ENCODE results near the gene ZGPAT. TPM values are rescaled to one million over a fixed set of nuclear protein-coding genes. Genes with fewer than 3 reads are reported as not detected.

The ZGPAT gene
- total and polyA plus RNA-seq, 2 of the 8 experiments (the other 6 are each of a cell fraction or from before 2014, with no cell fraction given): 14.5 to 21.4 TPM

DNA sequence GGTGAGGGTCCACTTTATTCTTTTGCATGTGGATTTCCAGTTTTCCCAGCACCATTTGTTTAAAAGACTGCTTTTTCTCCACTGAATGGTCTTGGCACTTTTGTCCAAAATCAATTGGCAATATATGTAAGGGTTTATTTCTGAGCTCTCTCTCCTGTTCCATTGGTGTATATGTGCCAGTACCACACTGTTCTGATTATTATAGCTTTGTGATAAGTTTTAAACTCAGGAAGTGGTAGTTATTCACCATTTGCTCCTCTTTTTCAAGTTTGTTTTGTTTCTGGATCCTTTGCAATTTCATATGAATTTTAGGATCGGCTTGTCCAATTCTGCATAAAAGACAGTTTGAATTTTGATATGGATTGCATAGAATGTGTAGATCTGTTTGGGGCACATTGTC, 4.4 kb downstream of the ZGPAT start (continued):
- TF ChIP-seq, protein P1, sequence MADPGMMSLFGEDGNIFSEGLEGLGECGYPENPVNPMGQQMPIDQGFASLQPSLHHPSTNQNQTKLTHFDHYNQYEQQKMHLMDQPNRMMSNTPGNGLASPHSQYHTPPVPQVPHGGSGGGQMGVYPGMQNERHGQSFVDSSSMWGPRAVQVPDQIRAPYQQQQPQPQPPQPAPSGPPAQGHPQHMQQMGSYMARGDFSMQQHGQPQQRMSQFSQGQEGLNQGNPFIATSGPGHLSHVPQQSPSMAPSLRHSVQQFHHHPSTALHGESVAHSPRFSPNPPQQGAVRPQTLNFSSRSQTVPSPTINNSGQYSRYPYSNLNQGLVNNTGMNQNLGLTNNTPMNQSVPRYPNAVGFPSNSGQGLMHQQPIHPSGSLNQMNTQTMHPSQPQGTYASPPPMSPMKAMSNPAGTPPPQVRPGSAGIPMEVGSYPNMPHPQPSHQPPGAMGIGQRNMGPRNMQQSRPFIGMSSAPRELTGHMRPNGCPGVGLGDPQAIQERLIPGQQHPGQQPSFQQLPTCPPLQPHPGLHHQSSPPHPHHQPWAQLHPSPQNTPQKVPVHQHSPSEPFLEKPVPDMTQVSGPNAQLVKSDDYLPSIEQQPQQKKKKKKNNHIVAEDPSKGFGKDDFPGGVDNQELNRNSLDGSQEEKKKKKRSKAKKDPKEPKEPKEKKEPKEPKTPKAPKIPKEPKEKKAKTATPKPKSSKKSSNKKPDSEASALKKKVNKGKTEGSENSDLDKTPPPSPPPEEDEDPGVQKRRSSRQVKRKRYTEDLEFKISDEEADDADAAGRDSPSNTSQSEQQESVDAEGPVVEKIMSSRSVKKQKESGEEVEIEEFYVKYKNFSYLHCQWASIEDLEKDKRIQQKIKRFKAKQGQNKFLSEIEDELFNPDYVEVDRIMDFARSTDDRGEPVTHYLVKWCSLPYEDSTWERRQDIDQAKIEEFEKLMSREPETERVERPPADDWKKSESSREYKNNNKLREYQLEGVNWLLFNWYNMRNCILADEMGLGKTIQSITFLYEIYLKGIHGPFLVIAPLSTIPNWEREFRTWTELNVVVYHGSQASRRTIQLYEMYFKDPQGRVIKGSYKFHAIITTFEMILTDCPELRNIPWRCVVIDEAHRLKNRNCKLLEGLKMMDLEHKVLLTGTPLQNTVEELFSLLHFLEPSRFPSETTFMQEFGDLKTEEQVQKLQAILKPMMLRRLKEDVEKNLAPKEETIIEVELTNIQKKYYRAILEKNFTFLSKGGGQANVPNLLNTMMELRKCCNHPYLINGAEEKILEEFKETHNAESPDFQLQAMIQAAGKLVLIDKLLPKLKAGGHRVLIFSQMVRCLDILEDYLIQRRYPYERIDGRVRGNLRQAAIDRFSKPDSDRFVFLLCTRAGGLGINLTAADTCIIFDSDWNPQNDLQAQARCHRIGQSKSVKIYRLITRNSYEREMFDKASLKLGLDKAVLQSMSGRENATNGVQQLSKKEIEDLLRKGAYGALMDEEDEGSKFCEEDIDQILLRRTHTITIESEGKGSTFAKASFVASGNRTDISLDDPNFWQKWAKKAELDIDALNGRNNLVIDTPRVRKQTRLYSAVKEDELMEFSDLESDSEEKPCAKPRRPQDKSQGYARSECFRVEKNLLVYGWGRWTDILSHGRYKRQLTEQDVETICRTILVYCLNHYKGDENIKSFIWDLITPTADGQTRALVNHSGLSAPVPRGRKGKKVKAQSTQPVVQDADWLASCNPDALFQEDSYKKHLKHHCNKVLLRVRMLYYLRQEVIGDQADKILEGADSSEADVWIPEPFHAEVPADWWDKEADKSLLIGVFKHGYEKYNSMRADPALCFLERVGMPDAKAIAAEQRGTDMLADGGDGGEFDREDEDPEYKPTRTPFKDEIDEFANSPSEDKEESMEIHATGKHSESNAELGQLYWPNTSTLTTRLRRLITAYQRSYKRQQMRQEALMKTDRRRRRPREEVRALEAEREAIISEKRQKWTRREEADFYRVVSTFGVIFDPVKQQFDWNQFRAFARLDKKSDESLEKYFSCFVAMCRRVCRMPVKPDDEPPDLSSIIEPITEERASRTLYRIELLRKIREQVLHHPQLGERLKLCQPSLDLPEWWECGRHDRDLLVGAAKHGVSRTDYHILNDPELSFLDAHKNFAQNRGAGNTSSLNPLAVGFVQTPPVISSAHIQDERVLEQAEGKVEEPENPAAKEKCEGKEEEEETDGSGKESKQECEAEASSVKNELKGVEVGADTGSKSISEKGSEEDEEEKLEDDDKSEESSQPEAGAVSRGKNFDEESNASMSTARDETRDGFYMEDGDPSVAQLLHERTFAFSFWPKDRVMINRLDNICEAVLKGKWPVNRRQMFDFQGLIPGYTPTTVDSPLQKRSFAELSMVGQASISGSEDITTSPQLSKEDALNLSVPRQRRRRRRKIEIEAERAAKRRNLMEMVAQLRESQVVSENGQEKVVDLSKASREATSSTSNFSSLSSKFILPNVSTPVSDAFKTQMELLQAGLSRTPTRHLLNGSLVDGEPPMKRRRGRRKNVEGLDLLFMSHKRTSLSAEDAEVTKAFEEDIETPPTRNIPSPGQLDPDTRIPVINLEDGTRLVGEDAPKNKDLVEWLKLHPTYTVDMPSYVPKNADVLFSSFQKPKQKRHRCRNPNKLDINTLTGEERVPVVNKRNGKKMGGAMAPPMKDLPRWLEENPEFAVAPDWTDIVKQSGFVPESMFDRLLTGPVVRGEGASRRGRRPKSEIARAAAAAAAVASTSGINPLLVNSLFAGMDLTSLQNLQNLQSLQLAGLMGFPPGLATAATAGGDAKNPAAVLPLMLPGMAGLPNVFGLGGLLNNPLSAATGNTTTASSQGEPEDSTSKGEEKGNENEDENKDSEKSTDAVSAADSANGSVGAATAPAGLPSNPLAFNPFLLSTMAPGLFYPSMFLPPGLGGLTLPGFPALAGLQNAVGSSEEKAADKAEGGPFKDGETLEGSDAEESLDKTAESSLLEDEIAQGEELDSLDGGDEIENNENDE (IDR thresholded peaks at IDR 0.05; ENCODE audit: insufficient replicate concordance, low read length): no peak
- no peak for TF ChIP-seq ZNF274 (IDR thresholded peaks at IDR 0.05; ENCODE audit: borderline replicate concordance, extremely low read depth, low read length)

All from H1 (cell line).